ENCODE measurements around the gene AVPR2.

- TF ChIP-seq CTCF (conservative IDR thresholded peaks at IDR 0.05; ENCODE audit: low read depth, low read length) (no peak), EZH2 (IDR thresholded peaks at IDR 0.05; ENCODE audit: low read length, unreplicated experiment) (no peak)
Measured at GRCh38 chrX:153909980-153910360, 5.5 kb downstream of the AVPR2 start.
